Bronchial epithelial cell (primary cell): Measurements from ENCODE around the gene TRAF3IP3. TPM values are rescaled to one million over a fixed set of nuclear protein-coding genes. Genes with fewer than 3 reads are reported as not detected.

ENCODE experiments used
- DNase-seq: peaks from one replicate; pipeline ENCODE4 v3.0.0-alpha.2; 2010; ENCODE audit warnings: low read depth
- FAIRE-seq: peaks from 2 replicates; lab custom pipeline; 2011; peaks lifted over from hg19 to GRCh38; lab: Jason Lieb, UNC
- H3K27me3 ChIP-seq: 2 replicates; pipeline ENCODE4 v1.5.1; 2011; ENCODE audit warnings: low read length; ENCODE audit not compliant: control insufficient read depth, insufficient read depth
- H3K36me3 ChIP-seq: 2 replicates; pipeline ENCODE4 v1.5.1; 2011; ENCODE audit warnings: low read length; ENCODE audit not compliant: control insufficient read depth, insufficient read depth
- H3K4me3 ChIP-seq: 2 replicates; pipeline ENCODE4 v1.5.1; 2011; ENCODE audit warnings: mild to moderate bottlenecking, low read depth, low read length, control low read depth
- CTCF ChIP-seq: IDR thresholded peaks from 2 replicates; pipeline ENCODE4 v1.5.1; 2011; ENCODE audit warnings: mild to moderate bottlenecking, moderate library complexity, low read length, control low read depth, inconsistent platforms; ENCODE audit not compliant: insufficient read depth, severe bottlenecking
- total RNA-seq: library from RNA; depleted of rRNA; stranded (reverse); fragments of >200 nt; gene quantifications from 2 replicates; pipeline ENCODE4 v1.2.1, GENCODE V29; 2014

TRAF3IP3 gene
- total RNA-seq, 1 donor from 2014 or later = not detected

DNA sequence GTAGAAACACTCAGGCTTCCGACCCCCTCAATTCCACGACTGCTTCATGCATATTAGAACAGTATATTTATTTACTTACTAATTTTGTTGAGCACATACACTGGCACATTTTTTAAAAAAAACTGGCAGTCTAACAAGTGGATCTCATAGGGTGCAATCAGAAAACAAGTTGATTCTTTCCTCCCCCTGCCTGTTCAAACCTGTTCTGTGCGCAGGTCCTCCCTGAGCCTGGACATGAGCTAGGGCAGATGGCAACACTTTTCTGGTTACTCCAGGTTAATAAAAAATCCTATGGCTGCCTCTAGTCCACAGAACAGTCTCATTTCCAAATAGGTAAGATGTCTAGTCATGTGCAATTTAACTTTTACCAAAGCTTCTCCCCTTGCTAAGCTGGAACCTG lies 32.6 kb upstream of the TRAF3IP3 start:
- no peak for TF ChIP-seq CTCF
- Histone ChIP-seq H3K36me3 (no peaks in the 10 kb centered on the region), H3K27me3 (no peaks in the 10 kb centered on the region), H3K4me3 (no peak overlapping the region)
- peak; percentile 79 for DNase-seq
- FAIRE-seq = no peak

DNA sequence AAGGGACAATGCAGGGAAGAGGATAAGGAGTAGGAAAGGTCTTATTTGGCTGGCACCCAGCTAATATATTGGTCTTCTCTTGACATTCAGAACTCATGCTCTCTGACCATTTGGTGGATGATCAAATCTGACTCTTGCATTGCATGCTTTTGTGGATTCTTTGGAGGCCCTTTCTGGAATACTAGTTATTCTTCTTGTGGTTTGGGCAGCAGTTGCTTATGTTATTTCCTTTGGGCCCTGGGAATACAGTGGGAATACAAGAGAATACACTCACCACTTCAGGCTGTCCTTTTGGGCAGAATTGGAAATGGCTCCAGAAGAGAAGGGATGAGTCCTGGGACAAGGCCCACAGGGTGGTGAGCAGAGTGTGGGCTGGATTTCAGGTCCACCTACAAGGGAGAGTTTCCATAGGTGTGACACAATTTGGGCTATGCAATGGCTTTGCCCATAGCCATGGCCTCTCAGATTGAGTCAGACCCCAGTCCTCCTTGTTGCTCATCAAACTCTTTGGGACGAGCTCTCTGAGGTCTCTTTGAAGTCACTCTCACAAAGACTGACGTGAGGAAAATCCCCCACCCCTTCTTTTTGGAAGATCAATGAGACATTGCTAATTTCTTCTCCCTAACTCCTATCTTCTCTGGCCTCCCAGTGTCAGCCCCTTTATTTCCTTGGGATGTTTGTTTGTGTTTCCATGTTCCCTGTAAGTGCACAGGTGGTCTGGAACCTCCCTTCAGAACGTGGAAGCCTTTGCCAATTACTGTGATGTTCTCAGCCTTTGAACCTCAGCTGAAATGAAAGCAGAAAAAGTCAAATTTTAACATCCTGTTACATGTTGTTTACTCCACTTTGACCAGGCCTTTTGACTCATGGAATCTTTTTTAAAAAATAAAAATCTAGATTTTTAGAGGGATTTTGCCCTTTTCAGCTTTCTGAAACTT lies 31.8 kb upstream of the TRAF3IP3 start:
- no peak for FAIRE-seq

DNA sequence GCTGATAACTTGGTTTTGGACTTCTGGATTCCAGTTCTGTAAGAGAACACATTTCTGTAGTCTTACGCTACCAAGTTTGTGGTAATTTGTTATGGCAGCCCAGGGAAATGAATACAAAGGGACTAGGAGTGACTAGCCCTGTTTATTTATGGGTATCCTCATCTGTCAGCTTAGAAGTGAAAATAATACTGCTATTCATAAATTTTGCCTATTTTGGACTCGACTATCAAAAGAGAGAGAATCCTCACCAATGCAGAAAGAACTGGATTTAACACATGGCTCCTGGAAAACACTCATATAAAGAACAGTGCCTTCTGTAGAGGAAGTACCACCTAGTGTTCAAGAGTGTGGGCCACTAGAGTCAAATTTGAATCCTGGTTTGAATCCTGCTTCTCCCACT lies 28.6 kb upstream of the TRAF3IP3 start:
- FAIRE-seq (no peak), DNase-seq (no peak)
- H3K27me3 ChIP-seq = no peaks in the 10 kb centered on the region
- no peak for TF ChIP-seq CTCF
- H3K4me3 ChIP-seq = no peak overlapping the region
- no peaks in the 10 kb centered on the region for H3K36me3 ChIP-seq

More for the DNA sequence above, 31.8 kb upstream of the TRAF3IP3 start:
- TF ChIP-seq CTCF = no peak
- Histone ChIP-seq H3K27me3 (no peaks in the 10 kb centered on the region), H3K36me3 (no peaks in the 10 kb centered on the region), H3K4me3 (no peak overlapping the region)
- no peak for DNase-seq

DNA sequence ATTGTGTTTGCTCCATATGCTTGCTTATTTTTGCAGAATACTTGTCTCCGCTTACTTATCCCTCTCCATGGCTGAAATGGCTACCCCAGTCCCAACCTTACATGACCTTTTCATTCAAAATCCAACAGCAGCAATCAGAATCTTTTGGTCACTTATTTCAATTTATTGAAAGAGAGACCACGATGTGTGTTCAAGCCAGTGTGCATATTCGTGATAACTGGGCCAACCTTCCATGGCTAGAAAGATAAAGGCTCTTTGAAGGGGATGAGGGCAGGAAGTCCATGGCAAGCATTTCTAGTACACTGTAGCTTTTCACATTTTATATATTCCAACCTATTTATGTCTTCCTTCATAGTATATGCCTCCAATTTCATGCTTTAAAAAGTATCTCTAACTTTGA lies 28.1 kb upstream of the TRAF3IP3 start:
- Histone ChIP-seq H3K36me3 (no peaks in the 10 kb centered on the region), H3K4me3 (no peak overlapping the region), H3K27me3 (no peaks in the 10 kb centered on the region)
- FAIRE-seq (no peak), DNase-seq (no peak)
- TF ChIP-seq CTCF = no peak

DNA sequence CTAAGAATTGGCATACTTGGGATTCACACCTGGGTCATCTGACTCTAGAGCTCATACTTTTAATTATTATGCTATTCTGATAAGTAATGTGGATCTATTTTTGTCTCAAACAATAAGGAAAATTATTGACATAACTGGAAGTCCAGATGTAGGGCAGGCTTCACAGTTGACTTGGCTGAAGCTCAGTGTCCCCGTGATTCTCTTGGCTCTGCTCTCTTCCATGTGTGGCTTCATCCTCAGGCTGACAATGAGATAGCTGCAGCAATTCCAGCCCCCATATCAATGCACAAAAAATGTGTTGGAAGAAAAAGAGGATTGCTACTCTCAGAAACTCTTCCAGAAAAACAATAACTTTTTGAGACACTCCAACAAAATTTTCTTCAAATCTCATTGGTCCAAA lies 27.4 kb upstream of the TRAF3IP3 start:
- no peaks in the 10 kb centered on the region for H3K36me3 ChIP-seq
- no peak for FAIRE-seq
- TF ChIP-seq CTCF = no peak
- no peaks in the 10 kb centered on the region for H3K27me3 ChIP-seq
- H3K4me3 ChIP-seq = no peak overlapping the region
- no peak for DNase-seq

GRCh38 chr1:209729436-209729835 lies 26.4 kb upstream of the TRAF3IP3 start:
- Histone ChIP-seq H3K27me3 (no peaks in the 10 kb centered on the region), H3K4me3 (no peak overlapping the region), H3K36me3 (no peaks in the 10 kb centered on the region)
- no peak for TF ChIP-seq CTCF
- DNase-seq = no peak
- no peak for FAIRE-seq
